ENCODE measurements around the gene APLF.
"Not testable (repeated sequence)": the region's sequence is repeated elsewhere in the genome, so short reads cannot be mapped to it uniquely, and the experiment has no call there.

APLF gene

DNA sequence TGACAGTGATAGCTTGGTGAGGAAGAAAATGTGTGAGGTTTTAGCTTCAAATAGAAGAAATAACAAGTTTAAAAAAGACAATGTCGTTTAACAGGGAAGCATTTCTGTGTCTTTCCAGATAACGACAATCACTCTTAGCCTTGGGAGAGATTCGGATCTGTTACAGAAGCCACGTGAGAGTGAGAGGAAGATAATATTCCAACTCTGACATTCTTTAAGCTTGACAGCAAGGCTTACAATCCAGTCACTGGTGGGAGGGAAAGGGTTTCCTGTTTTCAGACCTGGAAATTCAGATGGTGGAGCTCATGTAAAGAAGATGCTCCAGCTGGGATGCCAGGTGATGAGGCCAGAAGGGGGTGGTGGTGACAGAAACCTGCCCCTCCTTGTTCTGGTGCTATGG is 31.1 kb upstream of the APLF start:
- TF ChIP-seq GABPA (IDR thresholded peaks at IDR 0.05; ENCODE audit: low read depth) (no peak), POLR2AphosphoS5 (IDR thresholded peaks at IDR 0.05; ENCODE audit: low read depth) (no peak)
- Histone ChIP-seq H3K4me3 (replicated peaks; ENCODE audit: insufficient read depth, low read length) (no peak overlapping the region), H3K27ac (replicated peaks) (no peak overlapping the region), H3K27me3 (ENCODE audit: insufficient read depth, poor library complexity, severe bottlenecking) (no peaks in the 10 kb centered on the region)
- no peak for DNase-seq (ENCODE audit: low read depth in 1 of 2, low spot score in 1 of 2)

GRCh38 chr2:68438455-68439303 is 28.7 kb upstream of the APLF start:
- no peaks in the 10 kb centered on the region for H3K27me3 ChIP-seq (ENCODE audit: insufficient read depth, poor library complexity, severe bottlenecking)
- H3K27ac ChIP-seq (replicated peaks) = peak overlapping the region; percentile 45
- DNase-seq (ENCODE audit: low read depth in 1 of 2, low spot score in 1 of 2) = peak in 1 of 2 experiments; percentile 64
- H3K4me3 ChIP-seq (replicated peaks; ENCODE audit: insufficient read depth, low read length) = no peak overlapping the region
- TF ChIP-seq SPI1 (IDR thresholded peaks at IDR 0.05; ENCODE audit: borderline replicate concordance, low read depth) = no peak
- peak; percentile 62; the same call in 1 of the 2 replicates for TF ChIP-seq POLR2AphosphoS5 (IDR thresholded peaks at IDR 0.05; ENCODE audit: low read depth)

DNA sequence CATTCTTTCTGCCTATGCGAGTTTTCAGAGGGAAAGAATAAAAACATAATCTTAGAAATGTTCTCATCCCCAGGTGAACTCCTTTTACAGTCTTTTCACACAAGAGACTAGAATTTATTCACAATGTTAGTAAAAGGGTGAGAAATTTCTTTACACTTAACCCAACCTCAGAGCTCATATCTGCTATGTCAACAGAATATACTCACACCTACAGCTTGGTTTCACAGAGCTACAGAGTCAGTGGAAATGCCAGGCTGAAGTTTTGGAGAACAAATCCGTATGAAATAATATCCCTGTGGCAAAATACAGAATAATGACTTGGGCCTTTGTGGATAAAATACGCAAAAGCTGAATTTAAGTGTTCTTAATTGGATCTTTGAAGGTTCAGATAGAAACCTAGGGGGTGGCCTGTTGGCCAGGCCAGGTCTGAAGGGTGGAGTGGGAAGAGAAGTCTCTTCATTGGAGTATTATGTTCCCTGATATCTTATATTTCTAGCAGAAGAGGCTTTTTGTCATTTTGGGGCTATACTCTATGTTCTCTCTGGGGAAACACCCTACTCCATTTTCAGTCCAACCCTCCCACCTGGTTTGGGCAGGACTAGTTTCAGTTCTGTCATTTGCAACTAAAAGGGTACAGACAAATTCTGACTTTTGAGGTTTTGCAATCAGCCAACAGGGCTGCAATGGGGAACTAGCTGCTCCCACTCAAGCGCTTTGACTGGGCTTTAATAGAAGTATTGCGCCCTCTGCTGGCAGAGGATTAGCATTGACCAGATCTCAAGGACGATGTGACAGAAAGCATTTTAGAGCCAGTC is 26.0 kb upstream of the APLF start:
- H3K4me3 ChIP-seq (replicated peaks; ENCODE audit: insufficient read depth, low read length) = no peak overlapping the region
- TF ChIP-seq GABPA (IDR thresholded peaks at IDR 0.05; ENCODE audit: low read depth) = no peak
- TF ChIP-seq POLR2AphosphoS5 (IDR thresholded peaks at IDR 0.05; ENCODE audit: low read depth) = peak; percentile 23; the same call in 1 of the 2 replicates
- TF ChIP-seq CTCF (IDR thresholded peaks at IDR 0.05; ENCODE audit: insufficient read depth, low read length) = peak; percentile 81
- TF ChIP-seq REST (IDR thresholded peaks at IDR 0.05; ENCODE audit: insufficient replicate concordance, low read depth) = no peak
- TF ChIP-seq SPI1 (IDR thresholded peaks at IDR 0.05; ENCODE audit: borderline replicate concordance, low read depth) = peak; percentile 69; the same call in 1 of the 2 replicates
- no peaks in the 10 kb centered on the region for H3K27me3 ChIP-seq (ENCODE audit: insufficient read depth, poor library complexity, severe bottlenecking)
- peak; percentile 85 to 95 for DNase-seq (ENCODE audit: low read depth in 1 of 2, low spot score in 1 of 2)
- peak overlapping the region; percentile 44 for H3K27ac ChIP-seq (replicated peaks)

DNA sequence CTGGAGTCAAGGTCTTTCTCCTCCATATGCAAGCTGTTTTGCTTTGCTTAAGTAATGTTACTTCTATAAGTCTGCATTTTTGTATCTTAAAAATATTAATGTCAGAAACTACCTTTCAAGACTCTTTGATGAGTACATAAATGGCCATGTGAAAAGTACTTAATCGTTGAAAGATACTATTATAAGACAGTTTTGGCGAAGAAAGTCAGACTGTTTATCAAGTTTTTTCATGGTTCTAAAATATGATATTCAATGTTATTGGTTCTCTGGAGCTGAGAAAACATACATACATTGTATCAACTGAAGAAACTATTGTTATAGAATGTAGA is 25.4 kb upstream of the APLF start:
- no peak for DNase-seq (ENCODE audit: low read depth in 1 of 2, low spot score in 1 of 2)
- TF ChIP-seq SPI1 (IDR thresholded peaks at IDR 0.05; ENCODE audit: borderline replicate concordance, low read depth) = no peak
- TF ChIP-seq POLR2AphosphoS5 (IDR thresholded peaks at IDR 0.05; ENCODE audit: low read depth) = no peak
- no peak for TF ChIP-seq REST (IDR thresholded peaks at IDR 0.05; ENCODE audit: insufficient replicate concordance, low read depth)
- TF ChIP-seq GABPA (IDR thresholded peaks at IDR 0.05; ENCODE audit: low read depth) = no peak
- no peak for TF ChIP-seq CTCF (IDR thresholded peaks at IDR 0.05; ENCODE audit: insufficient read depth, low read length)
- Histone ChIP-seq H3K27ac (replicated peaks) (no peak overlapping the region), H3K27me3 (ENCODE audit: insufficient read depth, poor library complexity, severe bottlenecking) (no peaks in the 10 kb centered on the region), H3K4me3 (replicated peaks; ENCODE audit: insufficient read depth, low read length) (no peak overlapping the region)

DNA sequence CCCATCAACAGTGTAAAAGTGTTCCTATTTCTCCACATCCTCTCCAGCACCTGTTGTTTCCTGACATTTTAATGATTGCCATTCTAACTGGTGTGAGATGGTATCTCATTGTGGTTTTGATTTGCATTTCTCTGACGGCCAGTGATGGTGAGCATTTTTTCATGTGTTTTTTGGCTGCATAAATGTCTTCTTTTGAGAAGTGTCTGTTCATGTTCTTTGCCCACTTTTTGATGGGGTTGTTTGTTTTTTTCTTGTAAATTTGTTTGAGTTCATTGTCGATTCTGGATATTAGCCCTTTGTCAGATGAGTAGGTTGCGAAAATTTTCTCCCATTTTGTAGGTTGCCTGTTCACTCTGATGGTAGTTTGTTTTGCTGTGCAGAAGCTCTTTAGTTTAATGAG is 21.0 kb upstream of the APLF start:
- H3K4me3 ChIP-seq (replicated peaks; ENCODE audit: insufficient read depth, low read length); DNase-seq (ENCODE audit: low read depth in 1 of 2, low spot score in 1 of 2); H3K27me3 ChIP-seq (ENCODE audit: insufficient read depth, poor library complexity, severe bottlenecking); H3K27ac ChIP-seq (replicated peaks): not testable (repeated sequence)

All from HL-60 (cell line).